ENCODE measurements around the gene MSH6.

Gene MSH6

GRCh38 chr2:47810850-47811249 lies 27.9 kb downstream of the MSH6 start:
- no peak overlapping the region for H3K27ac ChIP-seq
- no peak for DNase-seq
- no peaks in the 10 kb centered on the region for H3K27me3 ChIP-seq (replicated peaks)
- H3K4me3 ChIP-seq (ENCODE audit: low read depth, low read length), result no peak overlapping the region
- in situ Hi-C loops (cut with HindIII; ENCODE audit: low pct_ligation_motif_present, low sequenced_read_pairs), result no loop called here
- TF ChIP-seq CTCF (IDR thresholded peaks at IDR 0.05; ENCODE audit: low read depth, low read length, missing control alignments), result no peak
- peaks cover 61% of the 10 kb centered on the region for H3K36me3 ChIP-seq (replicated peaks)

GRCh38 chr2:47811668-47812067 lies 28.7 kb downstream of the MSH6 start:
- Histone ChIP-seq H3K27me3 (replicated peaks) (no peaks in the 10 kb centered on the region), H3K27ac (no peak overlapping the region), H3K4me3 (ENCODE audit: low read depth, low read length) (no peak overlapping the region), H3K36me3 (replicated peaks) (peaks cover 55% of the 10 kb centered on the region)
- in situ Hi-C loops (cut with HindIII; ENCODE audit: low pct_ligation_motif_present, low sequenced_read_pairs), result no loop called here
- no peak for DNase-seq
- TF ChIP-seq CTCF (IDR thresholded peaks at IDR 0.05; ENCODE audit: low read depth, low read length, missing control alignments), result no peak

GRCh38 chr2:47815764-47816163 lies 32.8 kb downstream of the MSH6 start:
- Histone ChIP-seq H3K27me3 (replicated peaks) (no peaks in the 10 kb centered on the region), H3K4me3 (ENCODE audit: low read depth, low read length) (no peak overlapping the region), H3K27ac (no peak overlapping the region), H3K36me3 (replicated peaks) (peaks cover 51% of the 10 kb centered on the region)
- TF ChIP-seq CTCF (IDR thresholded peaks at IDR 0.05; ENCODE audit: low read depth, low read length, missing control alignments), result no peak
- no peak for DNase-seq
- in situ Hi-C loops (cut with HindIII; ENCODE audit: low pct_ligation_motif_present, low sequenced_read_pairs), result no loop called here

- in situ Hi-C loops (cut with HindIII; ENCODE audit: low pct_ligation_motif_present, low sequenced_read_pairs), result no loop called here
- Histone ChIP-seq H3K4me3 (ENCODE audit: low read depth, low read length) (no peak overlapping the region), H3K36me3 (replicated peaks) (peaks cover 40% of the 10 kb centered on the region), H3K27ac (no peak overlapping the region), H3K27me3 (replicated peaks) (no peaks in the 10 kb centered on the region)
- no peak for DNase-seq
- TF ChIP-seq CTCF (IDR thresholded peaks at IDR 0.05; ENCODE audit: low read depth, low read length, missing control alignments), result no peak
Measured at GRCh38 chr2:47818777-47819176, 35.8 kb downstream of the MSH6 start.

GRCh38 chr2:47819834-47820233 lies 36.9 kb downstream of the MSH6 start:
- peaks cover 38% of the 10 kb centered on the region for H3K36me3 ChIP-seq (replicated peaks)
- no peak overlapping the region for H3K27ac ChIP-seq
- TF ChIP-seq CTCF (IDR thresholded peaks at IDR 0.05; ENCODE audit: low read depth, low read length, missing control alignments), result no peak
- H3K4me3 ChIP-seq (ENCODE audit: low read depth, low read length), result no peak overlapping the region
- no peak for DNase-seq
- H3K27me3 ChIP-seq (replicated peaks), result no peaks in the 10 kb centered on the region
- in situ Hi-C loops (cut with HindIII; ENCODE audit: low pct_ligation_motif_present, low sequenced_read_pairs), result no loop called here

GRCh38 chr2:47822518-47822917 lies 39.6 kb downstream of the MSH6 start:
- Histone ChIP-seq H3K4me3 (ENCODE audit: low read depth, low read length) (no peak overlapping the region), H3K27ac (no peak overlapping the region), H3K27me3 (replicated peaks) (no peaks in the 10 kb centered on the region), H3K36me3 (replicated peaks) (peaks cover 26% of the 10 kb centered on the region)
- no peak for TF ChIP-seq CTCF (IDR thresholded peaks at IDR 0.05; ENCODE audit: low read depth, low read length, missing control alignments)
- no peak for DNase-seq
- in situ Hi-C loops (cut with HindIII; ENCODE audit: low pct_ligation_motif_present, low sequenced_read_pairs), result no loop called here

All from brain microvascular endothelial cell (primary cell).